Fibroblast of lung (primary cell): ENCODE results near the gene FAM151A.

ENCODE experiments used
- CTCF ChIP-seq, 2 donors: IDR thresholded peaks in 1 of 2; conservative IDR thresholded peaks in 1 of 2; 1 replicate in 1 of 2; 2 replicates in 1 of 2; pipeline ENCODE4 v1.5.1; 2011 to 2012; ENCODE audit warnings: low read length in 2 of 2, control low read depth in 1 of 2, inconsistent platforms in 1 of 2, low read depth in 1 of 2, mild to moderate bottlenecking in 1 of 2
- EZH2 ChIP-seq: IDR thresholded peaks from 2 replicates; pipeline ENCODE4 v1.5.1; 2012; ENCODE audit warnings: low read length, control low read depth, mild to moderate bottlenecking; ENCODE audit errors: missing control alignments

DNA sequence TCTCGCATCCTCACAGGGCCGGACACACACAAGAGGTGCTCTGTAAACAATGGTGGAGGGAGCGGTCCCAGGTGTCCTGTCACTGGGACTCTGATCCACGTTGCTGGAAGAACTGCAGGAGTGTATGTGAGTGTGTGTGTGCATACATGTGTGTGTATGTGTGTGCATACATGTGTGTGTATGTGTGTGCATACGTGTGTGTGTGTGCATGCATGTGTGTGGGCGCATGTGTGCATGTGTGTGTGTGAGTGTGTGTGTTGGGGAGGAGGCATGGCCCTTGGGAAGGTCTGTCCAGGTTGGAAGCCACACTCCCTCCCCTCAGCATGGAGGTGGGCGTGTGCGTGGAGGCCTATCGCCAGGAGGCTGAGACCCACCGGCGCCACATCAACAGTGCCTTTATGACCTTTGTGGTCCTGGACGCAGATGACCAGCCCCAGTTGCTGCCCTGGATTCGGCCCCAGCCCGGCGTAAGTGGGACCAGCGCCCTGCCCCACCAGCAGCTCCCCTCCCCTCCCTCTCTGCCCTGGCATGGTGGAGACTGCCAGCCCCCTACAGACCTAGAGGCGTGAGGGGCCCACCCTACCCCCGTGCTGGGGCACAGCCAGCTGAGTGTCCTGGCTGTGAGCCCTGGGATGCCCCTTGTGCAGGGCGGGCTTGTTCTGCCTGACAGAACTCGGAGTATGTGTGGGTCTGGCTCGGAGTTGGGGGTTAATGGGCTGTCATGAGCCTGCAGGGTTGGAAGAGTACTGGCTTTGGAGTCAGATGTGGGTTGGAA, 22.2 kb downstream of the FAM151A start:
- TF ChIP-seq CTCF (conservative IDR thresholded peaks at IDR 0.05 in 1 of 2, IDR thresholded peaks at IDR 0.05 in 1 of 2; ENCODE audit: low read depth in 1 of 2, low read length in 2 of 2) (no peak), EZH2 (no peak)
